ENCODE measurements around the gene CST7.

DNA sequence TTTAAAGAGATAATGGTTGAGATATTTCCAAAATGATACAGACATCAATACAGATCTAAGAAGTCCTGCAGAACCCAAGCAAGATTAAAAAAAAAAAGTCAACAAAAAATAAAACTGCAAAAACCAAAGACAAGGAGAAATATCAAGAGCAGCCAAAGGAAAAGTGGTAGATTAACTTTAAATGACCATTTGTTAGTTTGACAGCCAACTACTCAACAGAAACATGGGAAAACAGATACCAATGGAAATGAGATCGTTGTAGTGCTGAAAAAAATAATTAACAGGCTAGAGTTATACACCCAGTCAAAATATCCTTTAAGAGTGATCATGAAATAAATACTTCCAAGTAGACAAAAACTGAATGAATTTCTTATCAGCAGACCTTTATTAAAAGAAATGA lies 53.9 kb downstream of the CST7 start:
- TF ChIP-seq SMC3 (IDR thresholded peaks at IDR 0.05) (no peak), NR3C1 (IDR thresholded peaks at IDR 0.05) (no peak), CEBPB (IDR thresholded peaks at IDR 0.05) (no peak), MAFK (IDR thresholded peaks at IDR 0.05; ENCODE audit: partially characterized antibody) (no peak)
- TF ChIP-seq, protein P1, sequence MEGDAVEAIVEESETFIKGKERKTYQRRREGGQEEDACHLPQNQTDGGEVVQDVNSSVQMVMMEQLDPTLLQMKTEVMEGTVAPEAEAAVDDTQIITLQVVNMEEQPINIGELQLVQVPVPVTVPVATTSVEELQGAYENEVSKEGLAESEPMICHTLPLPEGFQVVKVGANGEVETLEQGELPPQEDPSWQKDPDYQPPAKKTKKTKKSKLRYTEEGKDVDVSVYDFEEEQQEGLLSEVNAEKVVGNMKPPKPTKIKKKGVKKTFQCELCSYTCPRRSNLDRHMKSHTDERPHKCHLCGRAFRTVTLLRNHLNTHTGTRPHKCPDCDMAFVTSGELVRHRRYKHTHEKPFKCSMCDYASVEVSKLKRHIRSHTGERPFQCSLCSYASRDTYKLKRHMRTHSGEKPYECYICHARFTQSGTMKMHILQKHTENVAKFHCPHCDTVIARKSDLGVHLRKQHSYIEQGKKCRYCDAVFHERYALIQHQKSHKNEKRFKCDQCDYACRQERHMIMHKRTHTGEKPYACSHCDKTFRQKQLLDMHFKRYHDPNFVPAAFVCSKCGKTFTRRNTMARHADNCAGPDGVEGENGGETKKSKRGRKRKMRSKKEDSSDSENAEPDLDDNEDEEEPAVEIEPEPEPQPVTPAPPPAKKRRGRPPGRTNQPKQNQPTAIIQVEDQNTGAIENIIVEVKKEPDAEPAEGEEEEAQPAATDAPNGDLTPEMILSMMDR (IDR thresholded peaks at IDR 0.05): no peak
- TF ChIP-seq, protein P2, sequence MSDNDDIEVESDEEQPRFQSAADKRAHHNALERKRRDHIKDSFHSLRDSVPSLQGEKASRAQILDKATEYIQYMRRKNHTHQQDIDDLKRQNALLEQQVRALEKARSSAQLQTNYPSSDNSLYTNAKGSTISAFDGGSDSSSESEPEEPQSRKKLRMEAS (IDR thresholded peaks at IDR 0.05): no peak
